IMR-90 (cell line): Measurements from ENCODE around the gene KRT73. TPM values are rescaled to one million over a fixed set of nuclear protein-coding genes. Genes with fewer than 3 reads are reported as not detected.

Experiments used
- ATAC-seq: fragments of 200-7000 bp; cut with Tn5 transposase; 2 replicates; pipeline ENCODE4 v1.9.1; 2020; ENCODE audit warnings: low read depth, mild to moderate bottlenecking, moderate library complexity
- BruUV-seq: library from RNA; stranded (reverse); fragments of 400-500 nt; replicated peaks from 2 replicates; lab custom pipeline; 2021; lab: Mats Ljungman, UMichigan
- CTCF ChIA-PET: fragments of 300-600 bp; formaldehyde crosslinking; extraction: SDS; loops from one replicate; lab custom pipeline; 2021; ENCODE audit warnings: antibody characterized with exemption; lab: Yijun Ruan, JAX
- POLR2A ChIA-PET: fragments of 300-600 bp; sonication (Branson Sonifier 250); formaldehyde crosslinking; loops from one replicate; lab custom pipeline; 2022; ENCODE audit warnings: antibody characterized with exemption; ENCODE audit not compliant: unreplicated experiment; lab: Charles Lee
- DNase-seq: peaks from one replicate; pipeline ENCODE4 v3.0.0; 2013
- H2AFZ ChIP-seq: replicated peaks from 2 replicates; pipeline ENCODE3; 2013; ENCODE audit warnings: low read length, mild to moderate bottlenecking; ENCODE audit not compliant: poor library complexity
- H2AK5ac ChIP-seq: 2 replicates; pipeline ENCODE4 v1.6.1; 2013; ENCODE audit warnings: low read depth, low read length, inconsistent platforms
- H2AK9ac ChIP-seq: replicated peaks from 2 replicates; pipeline ENCODE3; 2013; ENCODE audit warnings: mild to moderate bottlenecking, low read depth, low read length, moderate library complexity; ENCODE audit not compliant: poor library complexity
- H2BK120ac ChIP-seq: 2 replicates; pipeline ENCODE4 v1.6.1; 2013; ENCODE audit warnings: low read depth, low read length, inconsistent platforms
- H2BK15ac ChIP-seq: 3 replicates; pipeline ENCODE4 v1.6.1; 2013; ENCODE audit warnings: low read depth, low read length, inconsistent platforms
- H2BK20ac ChIP-seq: 2 replicates; pipeline ENCODE4 v1.6.1; 2013; ENCODE audit warnings: low read depth, mild to moderate bottlenecking, inconsistent platforms, low read length, moderate library complexity
- H2BK5ac ChIP-seq: 2 replicates; pipeline ENCODE4 v1.6.1; 2013; ENCODE audit warnings: mild to moderate bottlenecking, low read depth, low read length, inconsistent platforms; ENCODE audit not compliant: poor library complexity, severe bottlenecking
- H3K14ac ChIP-seq: replicated peaks from 2 replicates; pipeline ENCODE4 v1.6.1; 2013; ENCODE audit warnings: low read depth, low read length, inconsistent platforms
- H3K18ac ChIP-seq: 2 replicates; pipeline ENCODE4 v1.6.1; 2013; ENCODE audit warnings: low read depth, low read length, control low read depth
- H3K23ac ChIP-seq: 2 replicates; pipeline ENCODE4 v1.6.1; 2013; ENCODE audit warnings: low read depth, low read length, inconsistent platforms
- H3K27ac ChIP-seq: 2 replicates; pipeline ENCODE4 v1.5.1; 2013; ENCODE audit warnings: mild to moderate bottlenecking, control low read depth, low read length; ENCODE audit not compliant: insufficient read depth
- H3K27me3 ChIP-seq: 2 replicates; pipeline ENCODE4 v1.6.1; 2013; ENCODE audit warnings: low read length; ENCODE audit not compliant: control insufficient read depth, insufficient read depth
- H3K36me3 ChIP-seq: 2 replicates; pipeline ENCODE4 v1.6.1; 2013; ENCODE audit warnings: low read length, mixed read lengths; ENCODE audit not compliant: control insufficient read depth, insufficient read depth
- H3K4ac ChIP-seq: 2 replicates; pipeline ENCODE4 v1.6.1; 2013; ENCODE audit warnings: low read depth, low read length, inconsistent platforms
- H3K4me1 ChIP-seq: 2 replicates; pipeline ENCODE4 v1.6.1; 2013; ENCODE audit warnings: low read length, mixed read lengths; ENCODE audit not compliant: control insufficient read depth, insufficient read depth
- H3K4me2 ChIP-seq: 2 replicates; pipeline ENCODE4 v1.6.1; 2013; ENCODE audit warnings: low read depth, mild to moderate bottlenecking, control low read depth, low read length, moderate library complexity
- H3K4me3 ChIP-seq: 2 replicates; pipeline ENCODE4 v1.5.1; 2013; ENCODE audit warnings: low read depth, mild to moderate bottlenecking, control low read depth, low read length, moderate library complexity; ENCODE audit not compliant: insufficient read depth
- H3K56ac ChIP-seq: 2 replicates; pipeline ENCODE4 v1.6.1; 2013; ENCODE audit warnings: low read length, inconsistent platforms; ENCODE audit not compliant: insufficient read depth; ENCODE audit errors: extremely low read depth
- H3K79me1 ChIP-seq, 2 experiments: 2 replicates each; pipeline ENCODE4 v1.6.1; 2013; ENCODE audit warnings: low read length in 2 of 2, inconsistent platforms in 1 of 2, low read depth in 1 of 2
- H3K9ac ChIP-seq: 2 replicates; pipeline ENCODE4 v1.6.1; 2013; ENCODE audit warnings: low read depth, low read length, control low read depth
- H3K9me1 ChIP-seq: 2 replicates; pipeline ENCODE4 v1.6.1; 2013; ENCODE audit warnings: low read length, inconsistent platforms; ENCODE audit not compliant: insufficient read depth
- H3K9me3 ChIP-seq: 2 replicates; pipeline ENCODE4 v1.6.1; 2013; ENCODE audit warnings: low read length; ENCODE audit not compliant: control insufficient read depth, insufficient read depth
- H4K20me1 ChIP-seq: 2 replicates; pipeline ENCODE4 v1.6.1; 2013; ENCODE audit warnings: low read length, inconsistent platforms; ENCODE audit not compliant: insufficient read depth
- H4K5ac ChIP-seq: 2 replicates; pipeline ENCODE4 v1.6.1; 2013; ENCODE audit warnings: mild to moderate bottlenecking, low read depth, low read length, control low read depth
- H4K8ac ChIP-seq, 2 experiments: 2 replicates each; pipeline ENCODE4 v1.6.1; 2013; ENCODE audit warnings: low read depth in 2 of 2, low read length in 2 of 2, control low read depth in 1 of 2, inconsistent platforms in 1 of 2
- H4K91ac ChIP-seq: 2 replicates; pipeline ENCODE4 v1.6.1; 2013; ENCODE audit warnings: low read depth, low read length, inconsistent platforms; ENCODE audit not compliant: insufficient read depth
- BHLHE40 ChIP-seq: fragments of 150-350 bp; IDR thresholded peaks from 2 replicates; pipeline ENCODE4 v1.6.1; 2016; ENCODE audit warnings: mild to moderate bottlenecking, low read depth, low read length
- CEBPB ChIP-seq: IDR thresholded peaks from 2 replicates; pipeline ENCODE4 v1.6.1; 2012; ENCODE audit warnings: low read depth, low read length, improper control_type of control experiment
- CHD1 ChIP-seq: IDR thresholded peaks from 2 replicates; pipeline ENCODE4 v1.6.1; 2012; ENCODE audit warnings: low read depth, low read length, improper control_type of control experiment
- MAFK ChIP-seq: IDR thresholded peaks from 2 replicates; pipeline ENCODE4 v1.6.1; 2012; ENCODE audit warnings: low read depth, low read length, improper control_type of control experiment
- MAZ ChIP-seq: IDR thresholded peaks from 2 replicates; pipeline ENCODE4 v1.6.1; 2012; ENCODE audit warnings: low read depth, mild to moderate bottlenecking, low read length, improper control_type of control experiment, moderate library complexity, borderline replicate concordance
- MXI1 ChIP-seq: IDR thresholded peaks from 2 replicates; pipeline ENCODE4 v1.6.1; 2012; ENCODE audit warnings: low read depth, mild to moderate bottlenecking, low read length, moderate library complexity, borderline replicate concordance
- POLR2A ChIP-seq: IDR thresholded peaks from 2 replicates; pipeline ENCODE4 v1.6.1; 2012; ENCODE audit warnings: mild to moderate bottlenecking, low read depth, low read length
- RFX5 ChIP-seq: IDR thresholded peaks from 2 replicates; pipeline ENCODE4 v1.8.0; 2012; ENCODE audit warnings: low read depth, mild to moderate bottlenecking, low read length, moderate library complexity
- WGBS, 2 experiments: methylation state at CpG; one replicate each; pipeline versions ENCODE4 v1.1.5 to v1.1.7; 2013; ENCODE audit warnings: missing lambda C conversion rate in 2 of 2; ENCODE audit not compliant: insufficient read length in 1 of 2; ENCODE audit errors: extremely low coverage in 2 of 2; 5-methylcytosine and 5-hydroxymethylcytosine counted together
- dilution Hi-C: fragments of 300-500 bp; cut with HindIII; formaldehyde crosslinking; loops from one replicate; pipeline ENCODE4 v1.14.3; 2018; ENCODE audit warnings: low sequenced_read_pairs; ENCODE audit not compliant: unreplicated experiment
- in situ Hi-C: fragments of 300-500 bp; cut with MboI; formaldehyde crosslinking; loops from 3 replicates; pipeline ENCODE4 v1.14.3; 2019; ENCODE audit warnings: low sequenced_read_pairs, inconsistent platforms, mixed read lengths
- intact Hi-C: fragments of 100-400 bp; cut with micrococcal nuclease; formaldehyde crosslinking; loops from 2 replicates; pipeline ENCODE4 v1.10.0; 2022
- polyA plus RNA-seq, 3 experiments: library from polyadenylated mRNA; depleted of rRNA; stranded (reverse); fragments of >200 nt; gene quantifications; 2 replicates each; pipeline ENCODE4 v1.2.3, GENCODE V29; 2012; ENCODE audit warnings: low replicate concordance in 1 of 3
- total RNA-seq: library from RNA; depleted of rRNA; stranded (reverse); fragments of >200 nt; gene quantifications from 2 replicates; pipeline ENCODE4 v1.2.3, GENCODE V29; 2012
- TF ChIP-seq, protein P1 (sequence below): conservative IDR thresholded peaks from 2 replicates; pipeline ENCODE4 v1.5.1; 2012; ENCODE audit warnings: mild to moderate bottlenecking, low read depth, low read length, improper control_type of control experiment

The KRT73 gene
- total and polyA plus RNA-seq, 2 of the 4 experiments (the other 2 are of a cell fraction) = not detected

DNA sequence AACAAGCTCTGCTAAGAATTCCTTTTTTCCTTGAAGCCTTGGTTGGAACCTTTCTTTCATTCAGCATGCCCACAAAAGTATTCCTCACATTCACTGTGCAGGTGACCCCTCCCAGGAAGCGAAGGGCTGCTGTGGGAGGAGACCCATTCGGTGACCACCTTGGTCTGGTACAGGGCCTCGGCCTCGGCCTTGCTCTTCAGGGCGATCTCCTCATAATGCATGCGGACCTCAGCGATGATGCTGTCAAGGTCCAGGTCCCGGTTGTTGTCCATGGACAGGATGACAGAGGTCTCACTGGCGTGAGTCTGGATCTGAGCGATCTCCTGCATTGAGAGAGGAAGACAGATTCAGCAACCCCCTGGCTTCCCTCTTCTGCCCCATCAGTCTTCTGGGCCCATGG lies 47.8 kb downstream of the KRT73 start:
- no TSS peak for BruUV-seq
- H2BK5ac ChIP-seq = no peak overlapping the region
- no peak overlapping the region for H4K91ac ChIP-seq
- no peaks in the 10 kb centered on the region for H3K4me1 ChIP-seq
- 90% methylated on average over 2 of the region's 10 CpGs; no CpG with 5 or more reads in 1 of the 2 experiments for WGBS, 2 experiments
- in situ Hi-C loops = no loop called here
- no peaks in the 10 kb centered on the region for H3K9me1 ChIP-seq
- H3K14ac ChIP-seq = no peak overlapping the region
- H2BK15ac ChIP-seq = no peak overlapping the region
- DNase-seq (no peak), ATAC-seq (no peak)
- no peaks in the 10 kb centered on the region for H4K20me1 ChIP-seq
- ChIA-PET CTCF (no interaction called here), POLR2A (no interaction called here)
- H3K18ac ChIP-seq = no peak overlapping the region
- dilution Hi-C loops = no loop called here
- no peak overlapping the region for H3K56ac ChIP-seq
- H3K9ac ChIP-seq = no peak overlapping the region
- H3K36me3 ChIP-seq = no peaks in the 10 kb centered on the region
- no peak overlapping the region for H3K23ac ChIP-seq
- H2AK9ac ChIP-seq = no peak overlapping the region
- H2AK5ac ChIP-seq = no peak overlapping the region
- H4K8ac ChIP-seq = no peak overlapping the region
- H3K4ac ChIP-seq = no peak overlapping the region
- H4K5ac ChIP-seq = no peak overlapping the region
- H3K79me1 ChIP-seq = no peaks in the 10 kb centered on the region
- H2BK120ac ChIP-seq = no peak overlapping the region
- H2BK20ac ChIP-seq = no peak overlapping the region
- TF ChIP-seq RFX5 (no peak), BHLHE40 (no peak), CHD1 (no peak), MAFK (no peak), MAZ (no peak), CEBPB (no peak), MXI1 (no peak), POLR2A (no peak)
- TF ChIP-seq, protein P1, sequence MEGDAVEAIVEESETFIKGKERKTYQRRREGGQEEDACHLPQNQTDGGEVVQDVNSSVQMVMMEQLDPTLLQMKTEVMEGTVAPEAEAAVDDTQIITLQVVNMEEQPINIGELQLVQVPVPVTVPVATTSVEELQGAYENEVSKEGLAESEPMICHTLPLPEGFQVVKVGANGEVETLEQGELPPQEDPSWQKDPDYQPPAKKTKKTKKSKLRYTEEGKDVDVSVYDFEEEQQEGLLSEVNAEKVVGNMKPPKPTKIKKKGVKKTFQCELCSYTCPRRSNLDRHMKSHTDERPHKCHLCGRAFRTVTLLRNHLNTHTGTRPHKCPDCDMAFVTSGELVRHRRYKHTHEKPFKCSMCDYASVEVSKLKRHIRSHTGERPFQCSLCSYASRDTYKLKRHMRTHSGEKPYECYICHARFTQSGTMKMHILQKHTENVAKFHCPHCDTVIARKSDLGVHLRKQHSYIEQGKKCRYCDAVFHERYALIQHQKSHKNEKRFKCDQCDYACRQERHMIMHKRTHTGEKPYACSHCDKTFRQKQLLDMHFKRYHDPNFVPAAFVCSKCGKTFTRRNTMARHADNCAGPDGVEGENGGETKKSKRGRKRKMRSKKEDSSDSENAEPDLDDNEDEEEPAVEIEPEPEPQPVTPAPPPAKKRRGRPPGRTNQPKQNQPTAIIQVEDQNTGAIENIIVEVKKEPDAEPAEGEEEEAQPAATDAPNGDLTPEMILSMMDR = no peak
- no peak overlapping the region for H2AFZ ChIP-seq
- no peak overlapping the region for H3K27ac ChIP-seq
- peaks cover 52% of the 10 kb centered on the region for H3K27me3 ChIP-seq
- intact Hi-C loops = no loop called here
- H3K4me3 ChIP-seq = no peak overlapping the region
- H3K9me3 ChIP-seq = no peaks in the 10 kb centered on the region
- H3K4me2 ChIP-seq = no peak overlapping the region
